Progenitor cell of endocrine pancreas (in vitro differentiated cells): ENCODE results near the gene PCDHGB3. TPM values are rescaled to one million over a fixed set of nuclear protein-coding genes. Genes with fewer than 3 reads are reported as not detected.
"Not testable (repeated sequence)": the region's sequence is repeated elsewhere in the genome, so short reads cannot be mapped to it uniquely, and the experiment has no call there.

ENCODE experiments used
- DNase-seq: peaks from one replicate; pipeline ENCODE4 v3.0.0; 2021; ENCODE audit warnings: low spot score; ENCODE audit not compliant: unreplicated experiment
- H3K27ac Mint-ChIP-seq: 2 replicates; pipeline ENCODE4 v1.8.0; 2021; ENCODE audit warnings: mild to moderate bottlenecking, moderate library complexity, mixed read lengths
- H3K27me3 Mint-ChIP-seq: 2 replicates; pipeline ENCODE4 v1.8.0; 2021; ENCODE audit warnings: mixed read lengths
- H3K36me3 Mint-ChIP-seq: 2 replicates; pipeline ENCODE4 v1.8.0; 2022; ENCODE audit warnings: mixed read lengths; ENCODE audit not compliant: insufficient read depth
- H3K4me1 Mint-ChIP-seq: 2 replicates; pipeline ENCODE4 v1.8.0; 2021; ENCODE audit warnings: low read depth, mixed read lengths
- H3K4me3 Mint-ChIP-seq: 2 replicates; pipeline ENCODE4 v1.8.0; 2021; ENCODE audit warnings: low read depth, mild to moderate bottlenecking, moderate library complexity, mixed read lengths
- H3K9me3 Mint-ChIP-seq: 2 replicates; pipeline ENCODE4 v1.8.0; 2021; ENCODE audit warnings: low read depth, mixed read lengths
- CTCF ChIP-seq: fragments of 200-600 bp; sonication (generic); IDR thresholded peaks from one replicate; pipeline ENCODE4 v1.5.0; 2021; ENCODE audit warnings: antibody characterized with exemption, mild to moderate bottlenecking; ENCODE audit not compliant: unreplicated experiment
- long read RNA-seq: library from polyadenylated mRNA; unstranded; transcript quantifications from one replicate; pipeline ENCODE4 v2.0.0, GENCODE V29; 2020
- total RNA-seq: library from RNA; stranded (reverse); gene quantifications from 2 replicates; pipeline ENCODE4 v1.2.1, GENCODE V29; 2021

Gene PCDHGB3
- 0.60 and 0.73 TPM in 2 replicates for total RNA-seq
- long read RNA-seq = 0 reads

GRCh38 chr5:141369994-141370848, at the start of gene PCDHGB3:
Gene PCDHGB3, plus strand, starts transcription at chr5:141370242. Its CDS starts 153 bp downstream, at chr5:141370395.
- no peak for DNase-seq
- TF ChIP-seq CTCF = no peak
- Mint-ChIP-seq H3K9me3 (peaks cover 49% of the 10 kb centered on the region), H3K4me3 (no peak within 1 kb of the TSS), H3K4me1 (no peaks in the 10 kb centered on the region), H3K27me3 (no peaks in the 10 kb centered on the region), H3K27ac (no peak within 1 kb of the TSS), H3K36me3 (peaks cover 18% of the 10 kb centered on the region)

DNA sequence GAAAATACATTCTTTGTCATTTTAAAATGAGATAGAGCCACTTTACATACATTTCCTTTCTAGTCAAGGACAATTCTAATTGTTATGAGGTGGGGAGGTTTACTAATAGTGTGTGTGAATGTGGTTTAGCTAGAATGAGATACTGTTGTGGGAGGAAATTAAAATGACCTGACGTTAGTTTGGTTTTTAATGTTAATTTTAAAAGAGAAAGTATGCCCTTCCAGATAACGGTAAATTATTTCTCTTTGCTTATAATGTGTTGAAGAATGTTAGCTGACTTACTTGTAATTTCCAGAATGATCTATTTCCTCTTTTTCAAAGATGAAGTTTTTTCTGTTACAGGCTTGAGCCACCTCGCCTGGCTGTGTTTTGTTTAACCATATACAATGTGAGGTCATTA, 47.8 kb upstream of the PCDHGB3 start:
- no peak for TF ChIP-seq CTCF
- no peak for DNase-seq
- H3K27ac Mint-ChIP-seq = peak overlapping the region; percentile 41
- peaks cover 52% of the 10 kb centered on the region for H3K9me3 Mint-ChIP-seq
- H3K4me1 Mint-ChIP-seq = no peaks in the 10 kb centered on the region
- H3K36me3 Mint-ChIP-seq = peaks cover 45% of the 10 kb centered on the region
- H3K4me3 Mint-ChIP-seq = peak overlapping the region; percentile 16
- H3K27me3 Mint-ChIP-seq = no peaks in the 10 kb centered on the region

DNA sequence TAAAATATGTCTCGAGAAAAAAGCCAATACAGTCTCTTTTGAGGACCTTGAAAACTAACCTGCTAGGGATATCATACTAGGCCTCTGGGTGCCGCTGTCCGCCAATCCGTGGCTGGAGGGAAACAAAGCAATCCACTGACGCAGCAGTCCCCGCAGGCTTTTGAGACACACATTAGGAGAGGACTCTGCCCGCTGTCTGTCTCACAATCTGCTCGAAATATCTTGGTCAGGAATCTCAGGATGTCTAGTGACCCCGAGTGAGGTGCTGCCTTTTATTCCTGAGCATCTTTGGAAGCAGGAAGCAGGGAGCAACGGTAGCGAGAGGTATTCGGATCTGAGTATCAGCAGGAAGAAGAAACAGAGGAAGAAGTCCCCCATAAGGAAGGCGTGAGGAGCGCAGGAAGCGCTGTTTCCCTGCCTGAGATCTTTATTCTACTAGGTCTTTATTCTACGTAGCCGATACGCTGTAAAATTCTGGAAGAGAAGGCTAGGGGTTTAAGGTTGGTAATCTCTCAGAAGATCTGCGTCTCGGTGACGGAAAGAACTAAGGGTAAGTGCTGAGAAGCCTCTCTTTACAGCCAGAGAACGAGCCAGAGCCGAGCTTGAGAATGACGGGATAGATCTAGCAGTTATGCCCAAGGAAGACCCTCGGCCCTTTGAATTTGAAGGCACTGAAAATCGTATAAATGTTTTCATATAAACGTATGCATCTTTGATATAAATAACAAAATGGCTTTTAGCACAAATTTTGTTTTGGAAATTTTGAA, 43.8 kb upstream of the PCDHGB3 start:
- H3K9me3 Mint-ChIP-seq = peaks cover 44% of the 10 kb centered on the region
- H3K27me3 Mint-ChIP-seq = no peaks in the 10 kb centered on the region
- peak overlapping the region; percentile 77 for H3K4me3 Mint-ChIP-seq
- peak overlapping the region; percentile 95 for H3K27ac Mint-ChIP-seq
- no peak for DNase-seq
- H3K36me3 Mint-ChIP-seq = peaks cover 18% of the 10 kb centered on the region
- peak; percentile 59 for TF ChIP-seq CTCF
- H3K4me1 Mint-ChIP-seq = no peaks in the 10 kb centered on the region

DNA sequence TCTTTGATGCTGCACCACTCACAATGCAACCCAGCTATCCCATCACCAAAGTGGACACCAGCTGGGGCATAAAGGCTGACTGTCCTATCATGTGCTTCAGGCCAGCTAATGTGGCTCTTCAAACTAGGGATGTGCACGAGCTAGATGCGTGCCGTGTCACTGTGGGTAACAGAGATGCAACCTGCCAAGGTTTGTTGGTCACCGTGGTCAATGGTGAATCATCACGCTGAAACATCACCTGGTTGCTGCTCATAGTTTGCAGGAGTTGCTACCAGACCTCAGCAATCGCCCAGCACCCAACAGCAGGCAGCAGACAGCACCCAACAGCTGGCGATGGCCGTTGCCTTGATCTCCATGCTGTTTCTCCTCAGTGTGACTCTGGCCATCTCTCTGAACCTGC, 41.8 kb upstream of the PCDHGB3 start:
- Mint-ChIP-seq H3K27me3 (no peaks in the 10 kb centered on the region), H3K36me3 (peaks cover 20% of the 10 kb centered on the region), H3K4me1 (no peaks in the 10 kb centered on the region), H3K27ac (no peak overlapping the region), H3K4me3 (no peak overlapping the region), H3K9me3 (peaks cover 42% of the 10 kb centered on the region)
- no peak for TF ChIP-seq CTCF
- DNase-seq = no peak

DNA sequence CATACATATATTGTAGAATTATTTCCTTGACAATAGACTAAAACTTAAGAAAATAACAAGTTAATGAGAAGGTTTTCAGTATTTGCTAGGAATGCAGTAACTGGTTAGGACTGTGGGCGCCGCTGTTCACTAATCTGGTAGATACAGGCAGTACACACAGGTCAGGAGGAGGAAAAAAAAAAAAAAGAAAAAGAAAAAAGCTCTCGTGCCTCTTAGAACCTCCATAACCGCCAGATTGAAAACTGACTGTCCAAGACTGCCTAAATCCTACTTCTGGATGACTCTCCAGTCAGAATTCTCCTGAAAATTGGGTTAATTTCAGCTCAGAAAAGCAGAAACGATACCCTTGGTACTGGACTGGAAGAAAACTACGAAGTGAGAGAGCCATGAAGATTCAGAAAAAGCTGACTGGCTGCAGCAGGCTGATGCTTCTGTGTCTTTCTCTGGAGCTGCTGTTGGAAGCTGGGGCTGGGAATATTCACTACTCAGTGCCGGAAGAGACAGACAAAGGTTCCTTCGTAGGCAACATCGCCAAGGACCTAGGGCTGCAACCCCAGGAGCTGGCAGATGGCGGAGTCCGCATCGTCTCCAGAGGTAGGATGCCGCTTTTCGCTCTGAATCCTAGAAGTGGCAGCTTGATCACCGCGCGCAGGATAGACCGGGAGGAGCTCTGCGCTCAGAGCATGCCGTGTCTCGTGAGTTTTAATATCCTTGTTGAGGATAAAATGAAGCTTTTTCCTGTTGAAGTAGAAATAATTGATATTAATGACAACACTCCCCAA, 39.6 kb upstream of the PCDHGB3 start, which contains the start of gene PCDHGA1:
PCDHGA1 (plus strand) TSS at position 216 of the 782 bp plus-strand sequence.
- H3K27ac Mint-ChIP-seq = no peak within 1 kb of the TSS
- H3K27me3 Mint-ChIP-seq = no peaks in the 10 kb centered on the region
- no peak within 1 kb of the TSS for H3K4me3 Mint-ChIP-seq
- no peak for TF ChIP-seq CTCF
- H3K9me3 Mint-ChIP-seq = peaks cover 54% of the 10 kb centered on the region
- H3K36me3 Mint-ChIP-seq = peaks cover 24% of the 10 kb centered on the region
- H3K4me1 Mint-ChIP-seq = no peaks in the 10 kb centered on the region
- no peak for DNase-seq

DNA sequence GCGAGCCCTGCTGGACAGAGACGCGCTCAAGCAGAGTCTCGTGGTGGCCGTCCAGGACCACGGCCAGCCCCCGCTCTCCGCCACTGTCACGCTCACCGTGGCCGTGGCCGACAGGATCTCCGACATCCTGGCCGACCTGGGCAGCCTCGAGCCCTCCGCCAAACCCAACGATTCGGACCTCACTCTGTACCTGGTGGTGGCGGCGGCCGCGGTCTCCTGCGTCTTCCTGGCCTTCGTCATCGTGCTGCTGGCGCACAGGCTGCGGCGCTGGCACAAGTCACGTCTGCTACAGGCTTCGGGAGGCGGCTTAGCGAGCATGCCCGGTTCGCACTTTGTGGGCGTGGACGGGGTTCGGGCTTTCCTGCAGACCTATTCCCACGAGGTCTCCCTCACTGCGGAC, 37.5 kb upstream of the PCDHGB3 start:
- not testable (repeated sequence) for H3K4me1 Mint-ChIP-seq, H3K27me3 Mint-ChIP-seq, H3K27ac Mint-ChIP-seq, H3K4me3 Mint-ChIP-seq, DNase-seq
- H3K9me3 Mint-ChIP-seq = peaks cover 56% of the 10 kb centered on the region
- H3K36me3 Mint-ChIP-seq = peaks cover 23% of the 10 kb centered on the region
